HG03469 (cell line): ENCODE measurements around the gene SF3B4.
"Not testable (repeated sequence)": the region's sequence is repeated elsewhere in the genome, so short reads cannot be mapped to it uniquely, and the experiment has no call there.

ENCODE experiments used
- ATAC-seq: cut with Tn5 transposase; IDR thresholded peaks from one replicate; pipeline ENCODE4 v1.9.1; 2021; ENCODE audit warnings: mild to moderate bottlenecking, moderate library complexity, moderate number of reproducible peaks; ENCODE audit not compliant: unreplicated experiment

SF3B4 gene, protein sequence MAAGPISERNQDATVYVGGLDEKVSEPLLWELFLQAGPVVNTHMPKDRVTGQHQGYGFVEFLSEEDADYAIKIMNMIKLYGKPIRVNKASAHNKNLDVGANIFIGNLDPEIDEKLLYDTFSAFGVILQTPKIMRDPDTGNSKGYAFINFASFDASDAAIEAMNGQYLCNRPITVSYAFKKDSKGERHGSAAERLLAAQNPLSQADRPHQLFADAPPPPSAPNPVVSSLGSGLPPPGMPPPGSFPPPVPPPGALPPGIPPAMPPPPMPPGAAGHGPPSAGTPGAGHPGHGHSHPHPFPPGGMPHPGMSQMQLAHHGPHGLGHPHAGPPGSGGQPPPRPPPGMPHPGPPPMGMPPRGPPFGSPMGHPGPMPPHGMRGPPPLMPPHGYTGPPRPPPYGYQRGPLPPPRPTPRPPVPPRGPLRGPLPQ

DNA sequence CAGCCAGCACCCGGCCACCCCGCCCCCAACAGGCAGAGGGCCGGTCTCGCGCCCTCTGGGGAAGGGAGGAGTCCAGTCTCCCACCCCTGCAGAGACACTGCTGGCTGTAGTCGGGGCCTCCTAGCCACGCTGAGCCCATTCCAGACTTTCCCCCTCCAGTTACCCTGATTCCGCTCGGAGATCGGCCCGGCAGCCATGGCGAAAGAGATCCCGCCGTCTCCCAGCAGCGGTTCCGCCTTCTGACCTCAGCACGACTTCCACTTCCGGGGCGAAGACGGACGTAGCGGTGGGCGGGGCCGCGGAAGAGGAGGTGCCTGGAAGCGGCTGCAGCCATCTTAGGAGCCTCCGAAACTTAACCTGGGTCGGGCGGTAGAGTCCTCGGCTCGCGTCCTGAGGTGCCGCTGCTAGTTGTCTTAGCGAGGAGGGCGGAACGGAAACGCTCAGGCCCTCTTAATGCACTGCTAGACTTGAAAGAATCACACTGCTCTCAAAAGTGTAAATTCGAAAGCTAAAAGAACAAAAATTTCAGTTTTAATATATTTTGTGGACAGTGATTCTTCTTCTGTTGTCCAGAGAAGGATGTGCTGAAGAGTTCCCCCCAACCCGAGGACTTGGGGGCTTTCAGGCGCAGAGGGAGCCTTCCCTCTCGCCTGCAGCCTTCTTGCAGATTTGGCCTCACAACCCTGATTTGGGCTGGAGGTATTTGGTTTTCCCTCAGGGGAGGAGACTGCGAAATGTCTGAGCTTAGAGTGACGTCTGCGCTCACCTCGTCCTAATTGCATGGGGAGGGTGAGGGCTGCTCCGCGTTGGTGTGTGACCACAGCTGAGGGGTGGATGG is at the start of gene SF3B4:
TSS of gene SF3B4 (minus strand) at position 241 of the 838 bp plus-strand sequence. CDS start at position 197, 44 bp downstream.
- ATAC-seq, result peak; percentile 77

DNA sequence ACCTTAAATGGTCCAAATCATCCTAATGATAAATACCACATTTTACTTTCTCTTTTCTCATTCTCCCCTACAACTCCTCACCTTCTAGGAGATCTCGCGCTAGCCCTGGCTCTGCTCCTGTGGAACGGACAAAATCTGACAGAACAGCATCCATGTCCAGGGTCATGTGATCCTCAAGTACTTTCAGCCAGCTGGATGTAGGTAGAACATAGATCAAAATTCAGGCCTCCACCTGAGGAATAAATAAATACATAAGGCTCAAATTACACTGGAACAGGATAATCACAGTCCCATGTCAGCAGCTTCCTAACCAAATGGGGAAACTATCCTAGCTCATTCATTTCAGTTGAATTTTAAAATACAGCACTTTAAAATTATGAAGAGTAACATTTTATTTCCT is 49.7 kb upstream of the SF3B4 start:
- ATAC-seq, result no peak

DNA sequence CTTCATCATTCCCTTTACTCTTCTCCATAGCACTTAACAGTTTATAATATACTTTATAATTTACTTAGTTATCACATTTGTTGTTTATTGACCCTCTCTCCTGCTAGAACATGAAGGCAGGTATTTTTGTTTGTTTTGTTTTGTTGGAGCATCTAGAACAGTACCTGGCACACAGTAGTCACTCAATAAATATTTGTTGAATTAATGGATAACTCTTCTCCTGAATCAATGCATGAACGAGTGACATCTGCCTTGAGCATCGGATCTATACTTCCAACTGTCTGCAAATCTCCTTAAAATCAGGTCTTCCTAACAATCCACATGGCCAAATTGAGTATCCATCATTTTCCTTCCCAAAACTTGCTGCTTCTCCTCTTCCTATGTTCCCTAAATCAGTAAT is 44.9 kb upstream of the SF3B4 start:
- no peak for ATAC-seq

DNA sequence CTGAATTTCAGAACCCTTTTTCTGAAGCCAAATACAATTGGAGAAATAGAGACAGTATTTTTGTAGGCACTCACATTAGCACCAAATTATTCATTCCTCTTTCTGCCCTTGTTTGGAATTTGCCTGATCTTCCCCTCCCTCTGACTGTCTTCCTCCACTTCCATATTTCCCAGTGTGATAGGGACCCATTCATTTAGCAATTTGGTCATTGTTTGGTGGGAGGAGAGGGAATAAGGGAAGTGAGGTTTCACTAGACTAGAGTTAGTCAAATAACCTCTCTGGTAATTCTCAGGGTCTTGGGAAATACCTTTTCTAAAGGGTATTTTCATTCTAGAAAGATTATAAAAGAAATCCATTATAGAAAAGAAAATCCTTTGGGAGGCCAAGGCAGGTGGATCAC is 40.0 kb upstream of the SF3B4 start:
- no peak for ATAC-seq

DNA sequence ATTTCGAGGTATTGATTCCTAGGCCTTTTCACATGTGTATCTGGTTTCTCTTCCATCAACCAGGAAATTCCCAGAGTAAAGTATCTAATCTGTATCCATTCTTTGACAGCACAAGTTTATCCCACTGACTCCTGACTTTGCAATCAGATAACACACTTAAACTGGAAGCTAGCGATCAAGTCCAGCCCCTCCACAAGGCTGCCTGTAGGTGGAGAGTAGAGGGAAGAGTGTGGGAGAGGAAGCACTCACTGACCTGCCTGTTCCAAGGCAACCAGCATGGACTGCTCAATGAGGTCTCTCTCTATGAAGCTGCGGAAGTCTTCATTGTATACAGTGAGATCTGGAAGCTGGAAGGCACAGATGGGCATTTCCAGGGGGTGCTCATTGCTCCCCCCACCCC is 39.4 kb upstream of the SF3B4 start:
- ATAC-seq, result no peak

DNA sequence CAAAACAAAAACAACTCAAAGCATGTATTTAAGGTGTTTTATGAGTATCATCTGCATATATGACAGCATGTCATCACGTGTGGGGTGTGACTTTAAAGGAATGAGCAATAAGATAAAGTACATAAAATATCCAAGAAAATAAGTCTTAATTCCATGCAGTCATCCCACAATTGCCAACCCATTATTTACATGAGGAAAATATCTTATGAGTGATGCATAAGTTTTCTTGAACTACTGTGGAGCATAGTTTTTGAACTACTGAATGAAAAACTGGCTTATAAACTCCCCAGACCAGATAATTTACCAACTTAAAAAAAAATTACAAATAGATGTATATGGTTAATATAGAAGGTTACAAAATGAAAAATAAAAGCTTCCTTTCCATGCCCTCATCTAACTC is 38.8 kb upstream of the SF3B4 start:
- no peak for ATAC-seq

DNA sequence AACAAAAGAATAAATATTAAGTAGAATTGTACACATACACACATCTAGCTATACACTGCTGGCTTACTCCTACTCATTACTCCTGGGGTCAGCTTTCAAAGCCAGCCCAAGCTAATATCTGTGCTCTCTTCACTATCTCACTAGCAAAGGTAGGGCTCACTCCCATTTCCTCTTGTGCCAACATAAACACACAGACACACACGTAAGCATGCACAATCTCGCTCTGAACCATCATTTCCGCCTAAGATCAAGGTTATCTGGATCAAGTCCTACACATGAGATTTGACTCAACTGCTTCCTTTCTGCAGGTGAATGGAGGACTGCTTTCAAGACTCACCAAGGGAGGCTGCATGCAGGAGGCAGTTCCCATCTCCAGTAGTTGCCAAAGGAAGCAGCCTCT is 37.8 kb upstream of the SF3B4 start:
- ATAC-seq, result no peak

DNA sequence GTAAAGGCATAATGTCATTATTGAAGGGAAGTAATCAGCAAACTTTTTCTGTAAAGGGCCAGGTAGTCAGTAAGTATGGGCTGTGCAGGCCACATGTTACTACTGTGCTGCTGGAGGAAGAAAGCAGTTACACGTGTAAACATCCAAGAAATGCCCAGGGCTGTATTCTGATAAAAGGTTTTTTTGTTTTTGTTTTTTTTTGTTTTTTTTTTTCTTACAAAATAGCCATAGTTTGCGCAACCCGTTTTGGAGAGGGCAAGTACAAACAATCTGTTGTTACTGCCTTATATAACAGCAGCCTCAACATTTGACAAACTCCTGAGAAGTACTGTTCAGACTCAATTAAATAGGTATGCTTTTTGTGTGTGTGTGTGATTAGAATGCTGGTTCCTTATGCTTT is 35.8 kb upstream of the SF3B4 start:
- ATAC-seq, result no peak

DNA sequence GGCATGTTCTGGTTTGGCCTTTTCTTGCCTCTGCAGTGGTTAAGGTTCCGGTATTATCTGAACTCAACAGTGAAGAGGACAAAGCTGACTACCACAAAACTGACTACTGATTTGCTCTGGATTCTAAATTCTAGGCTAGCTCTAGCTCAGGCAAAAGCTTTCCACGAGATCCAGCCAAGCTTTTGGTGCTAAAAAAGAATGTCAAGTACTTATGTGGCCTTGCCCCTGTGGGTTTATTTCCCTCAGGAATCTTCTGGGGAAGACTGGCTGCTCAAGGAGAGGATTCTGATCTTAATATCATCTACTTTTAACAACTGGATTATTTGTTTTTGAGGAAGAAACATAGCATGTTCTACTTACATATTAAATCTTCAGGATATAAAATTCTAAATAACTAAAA is 35.1 kb upstream of the SF3B4 start:
- no peak for ATAC-seq

DNA sequence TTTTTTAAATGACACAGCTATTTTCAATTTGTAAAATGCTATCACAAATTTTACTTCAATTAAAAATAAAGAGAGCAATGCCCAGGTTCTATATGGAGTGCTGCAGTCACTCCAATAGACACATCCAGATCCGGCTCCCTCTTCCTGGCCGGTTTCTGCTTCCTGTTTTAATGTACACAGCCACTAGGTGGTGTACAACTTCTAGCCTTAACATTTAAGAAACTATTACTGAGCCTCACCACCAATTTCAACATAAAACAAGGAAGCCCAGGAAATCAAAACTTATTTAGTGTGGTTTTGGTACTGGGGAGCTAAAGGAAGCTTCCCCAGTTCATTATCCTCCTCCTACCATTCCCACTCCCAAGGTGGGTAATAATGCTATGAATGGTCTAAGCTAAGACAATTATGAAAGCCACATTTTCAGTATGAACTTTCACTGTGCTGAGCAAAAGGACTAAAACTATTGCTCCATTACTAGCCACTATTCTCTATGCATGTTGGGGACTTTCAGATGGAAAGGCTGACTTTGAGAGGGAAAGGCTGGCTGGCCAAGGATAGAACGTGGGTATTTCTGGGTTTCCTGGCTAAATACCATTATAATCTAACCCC is 34.5 kb upstream of the SF3B4 start:
- no peak for ATAC-seq

DNA sequence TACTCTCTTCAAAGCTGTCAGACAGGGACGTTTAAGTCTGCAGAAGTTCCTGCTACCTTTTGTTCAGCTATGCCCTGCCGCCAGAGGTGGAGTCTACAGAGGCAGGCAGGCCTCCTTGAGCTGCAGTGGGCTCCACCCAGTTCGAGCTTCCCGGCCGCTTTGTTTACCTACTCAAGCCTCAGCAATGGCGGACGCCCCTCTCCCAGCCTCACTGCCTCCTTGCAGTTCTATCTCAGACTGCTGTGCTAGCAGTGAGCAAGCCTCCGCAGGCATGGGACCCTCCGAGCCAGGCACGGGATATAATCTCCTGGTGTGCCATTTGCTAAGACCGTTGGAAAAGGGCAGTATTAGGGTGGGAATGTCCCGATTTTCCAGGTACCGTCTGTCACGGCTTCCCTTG is 29.9 kb upstream of the SF3B4 start:
- not testable (repeated sequence) for ATAC-seq

DNA sequence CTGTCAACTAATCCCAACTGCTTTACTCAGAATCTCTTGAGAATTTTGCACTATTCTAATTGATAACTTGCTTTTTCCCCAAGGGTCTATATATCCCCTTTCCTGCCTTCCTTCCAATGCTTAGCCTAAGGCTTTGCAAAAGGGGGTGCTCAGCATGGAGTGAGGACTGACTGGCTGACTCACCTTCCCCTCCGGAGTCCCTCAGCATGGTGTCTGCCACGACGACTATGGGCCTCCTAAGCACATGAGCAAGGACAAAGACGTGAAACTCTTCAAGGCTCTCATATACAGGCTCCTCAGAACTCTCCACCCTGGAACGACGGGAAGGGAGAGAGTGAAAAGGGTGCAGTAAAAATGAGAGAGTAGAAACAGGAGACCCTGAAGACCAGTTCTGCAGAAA is 22.3 kb upstream of the SF3B4 start:
- ATAC-seq, result no peak

DNA sequence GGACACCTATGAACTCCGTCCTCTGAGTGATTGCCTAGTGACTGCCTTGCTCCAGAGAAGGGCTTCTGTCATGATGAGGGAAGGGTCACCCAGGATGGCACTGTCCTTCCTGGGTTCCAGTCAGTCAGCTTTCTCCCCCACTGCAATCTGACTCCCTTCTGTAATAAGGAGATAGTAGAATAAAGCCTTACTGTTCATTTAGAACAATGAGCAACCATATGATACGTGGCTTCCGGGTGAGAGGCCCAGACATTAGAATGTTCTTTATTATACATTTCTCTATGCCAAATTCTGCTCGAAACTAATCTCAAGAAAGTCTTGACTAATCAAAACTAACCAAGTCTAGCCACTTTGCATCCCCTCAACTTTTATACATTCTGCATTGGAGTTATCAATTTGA is 17.6 kb upstream of the SF3B4 start:
- ATAC-seq, result no peak

DNA sequence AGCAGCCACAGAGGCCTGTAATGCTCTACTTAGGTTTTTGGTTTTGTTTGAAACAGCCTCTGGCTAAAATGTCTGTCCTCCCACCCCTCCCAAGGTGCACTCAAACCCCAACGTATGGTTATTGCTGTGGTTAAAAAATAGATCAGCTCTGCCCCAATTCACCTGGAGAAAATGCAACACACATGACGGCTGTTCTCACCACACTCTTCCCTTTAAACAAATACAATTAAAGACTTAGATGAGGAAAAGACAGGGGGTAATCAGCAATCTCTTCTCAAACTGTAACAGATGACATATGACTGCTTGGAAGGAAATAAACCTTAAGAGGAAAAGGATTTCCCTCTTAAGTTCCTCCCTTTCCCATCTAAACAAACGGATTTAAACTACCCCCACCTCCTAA is 15.3 kb upstream of the SF3B4 start:
- no peak for ATAC-seq

DNA sequence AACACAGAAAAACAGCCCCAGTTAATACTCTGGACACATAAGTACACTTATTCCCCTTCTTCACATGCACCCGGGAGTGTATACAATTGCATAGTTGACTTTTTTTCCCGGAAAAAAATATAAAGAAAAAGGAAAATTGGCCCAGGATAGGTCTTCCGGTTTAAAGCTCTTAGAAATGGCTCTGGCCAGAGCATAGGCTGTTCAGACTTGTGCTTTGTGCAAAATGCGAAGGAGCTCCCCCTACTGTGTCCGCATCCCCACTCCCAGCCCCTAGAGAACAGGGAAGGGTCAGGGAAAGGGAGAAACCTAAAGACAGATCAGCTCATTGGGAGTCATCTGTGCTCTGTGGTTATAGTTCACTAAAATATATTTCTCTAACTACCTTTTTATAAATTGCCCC is 14.6 kb upstream of the SF3B4 start:
- no peak for ATAC-seq

DNA sequence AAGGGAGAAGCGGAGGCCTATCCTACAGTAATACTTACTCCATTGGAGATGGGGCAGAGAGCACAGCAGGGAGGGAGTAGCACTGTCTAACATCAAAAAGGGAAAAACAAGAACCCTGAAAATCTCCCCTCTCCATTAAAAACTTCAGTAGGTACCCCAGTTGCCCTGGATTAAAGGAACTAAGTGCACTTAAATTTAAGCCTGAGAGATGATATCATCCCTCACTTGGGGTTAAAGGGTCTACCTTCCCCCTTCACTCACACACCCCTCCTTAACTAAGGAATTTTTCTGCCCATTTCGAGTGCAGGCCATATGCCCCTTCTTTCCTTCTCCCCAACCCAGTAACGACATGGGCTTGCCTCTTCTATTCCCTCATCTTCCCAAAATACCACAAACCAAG is 12.8 kb upstream of the SF3B4 start:
- ATAC-seq, result no peak

DNA sequence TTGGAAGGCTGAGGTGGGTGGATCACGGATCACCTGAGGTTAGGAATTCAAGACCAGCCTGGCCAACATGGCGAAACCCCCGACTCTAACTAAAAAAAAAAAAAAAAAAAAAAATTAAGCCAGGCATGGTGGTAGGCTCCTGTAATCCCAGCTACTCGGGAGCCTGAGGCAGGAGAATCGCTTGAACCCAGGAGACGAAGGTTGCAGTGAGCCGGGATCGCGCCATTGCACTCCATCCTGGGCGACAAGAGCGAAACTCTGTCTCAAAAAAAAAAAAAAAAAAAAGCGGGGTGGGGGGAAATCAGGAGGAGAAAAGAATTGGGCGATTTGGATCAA is 11.0 kb upstream of the SF3B4 start:
- not testable (repeated sequence) for ATAC-seq

DNA sequence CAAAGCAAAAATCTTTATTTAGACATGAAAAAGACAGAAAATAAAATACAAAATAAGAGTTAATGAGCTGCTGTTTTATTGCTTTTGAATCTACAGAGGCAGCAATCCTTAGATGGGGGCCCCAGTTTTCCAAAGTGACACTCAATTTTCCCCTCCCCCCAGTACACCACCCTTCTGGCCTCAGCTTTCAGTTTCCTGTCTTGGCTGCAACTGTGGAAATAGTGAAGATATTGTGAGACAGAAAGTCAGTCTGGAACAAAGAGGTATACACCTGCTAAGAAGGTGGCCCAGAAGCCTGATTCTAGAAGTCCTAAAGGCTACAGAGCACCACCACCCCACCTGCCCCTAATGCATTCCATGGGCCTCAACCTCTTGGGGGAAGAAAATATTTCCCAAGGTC is 10.2 kb upstream of the SF3B4 start:
- no peak for ATAC-seq

DNA sequence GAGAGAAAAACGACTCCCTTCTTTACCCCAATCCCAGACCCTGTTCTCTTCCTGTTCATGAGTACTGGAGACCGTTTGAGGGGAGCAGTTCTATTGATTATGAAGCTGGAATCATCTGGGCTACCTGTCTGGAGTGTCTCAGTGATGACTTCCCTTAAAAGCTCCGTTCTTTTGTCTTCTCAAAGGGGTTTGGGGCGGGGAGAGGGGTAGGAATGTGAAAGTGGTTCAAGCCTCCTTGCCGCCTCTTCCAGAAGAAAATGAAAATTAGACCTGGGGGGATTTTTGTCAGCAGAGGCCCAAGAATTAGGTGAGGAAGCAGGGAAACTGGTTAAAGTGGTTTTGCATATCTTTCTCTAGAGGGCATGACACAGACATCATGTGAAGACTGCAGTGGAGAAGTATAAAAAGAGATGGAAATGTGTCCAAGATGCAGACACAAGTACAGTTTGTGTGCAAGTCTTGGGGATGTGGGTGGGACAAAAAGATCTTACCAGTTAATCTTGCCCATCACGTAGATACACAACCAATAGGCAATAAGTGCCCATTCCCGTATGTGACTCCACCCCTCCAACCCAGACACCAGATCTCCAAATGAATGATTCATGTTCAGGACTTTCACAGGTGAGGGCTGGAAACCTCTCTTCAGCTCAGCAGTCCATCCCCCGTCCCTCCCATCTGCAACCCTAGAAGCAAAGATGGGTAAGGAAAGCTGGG is 9.5 kb upstream of the SF3B4 start:
- ATAC-seq, result no peak

DNA sequence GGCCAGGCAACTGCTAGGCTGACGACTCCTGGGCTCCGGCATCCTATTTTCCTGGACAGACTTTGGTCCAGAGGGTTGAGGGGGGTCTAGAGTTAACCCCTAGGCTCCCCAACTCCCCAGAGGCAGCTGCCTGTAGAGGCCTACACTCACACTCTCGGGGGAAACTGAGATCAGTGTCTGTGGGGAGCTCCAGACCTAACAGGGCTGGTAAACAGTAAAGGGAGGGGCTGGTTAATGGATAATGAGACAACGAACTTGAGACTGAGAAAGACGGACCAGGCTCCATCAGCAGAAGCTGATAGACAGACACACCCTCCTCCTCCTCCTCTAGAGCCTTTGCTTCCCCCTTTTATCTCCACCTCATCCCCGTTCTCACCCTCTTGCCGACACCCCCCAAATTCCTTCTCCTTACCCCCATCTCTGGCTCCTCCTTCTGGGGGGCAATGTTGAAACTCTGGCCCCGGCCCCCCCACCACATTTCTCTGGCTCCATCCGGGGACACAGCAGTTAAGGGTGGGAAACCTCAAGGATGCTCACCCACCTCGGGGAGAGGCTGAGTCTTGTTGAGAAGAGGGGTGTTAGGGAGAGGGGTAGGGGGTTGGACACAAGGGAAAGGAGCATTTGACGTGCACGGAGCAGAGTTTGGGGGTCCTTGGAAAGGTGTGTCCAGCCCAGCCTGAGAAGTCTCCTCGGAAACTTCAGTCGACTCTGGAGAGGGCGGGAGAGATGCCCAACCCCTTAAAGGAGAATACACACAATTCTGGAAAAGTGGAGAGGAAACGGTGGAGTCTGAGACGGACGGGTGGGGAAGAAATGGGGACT is 8.8 kb upstream of the SF3B4 start, which contains the start of gene MTMR11:
TSS of gene MTMR11 (minus strand) at position 710 of the 822 bp plus-strand sequence. CDS start at position 478, 232 bp downstream.
- no peak for ATAC-seq
